GM12878 (cell line): ENCODE measurements around the gene PLEKHJ1. TPM values are rescaled to one million over a fixed set of nuclear protein-coding genes. Genes with fewer than 3 reads are reported as not detected.
A peak's percentile ranks its signal among the peaks of the same experiment; 100 is the strongest.

ENCODE experiments used
- ATAC-seq: fragments of 200-7000 bp; cut with Tn5 transposase; 3 replicates; pipeline ENCODE4 v1.9.1; 2020; ENCODE audit warnings: mild to moderate bottlenecking, moderate library complexity
- BruUV-seq: library from RNA; stranded (reverse); fragments of 400-500 nt; replicated peaks from 2 replicates; lab custom pipeline; 2021; lab: Mats Ljungman, UMichigan
- CTCF ChIA-PET: fragments of 300-600 bp; sonication (Branson Sonifier 250); formaldehyde crosslinking; extraction: SDS; loops from one replicate; lab custom pipeline; 2021; ENCODE audit warnings: inconsistent platforms; lab: Yijun Ruan, JAX
- POLR2A ChIA-PET: fragments of 350-600 bp; formaldehyde crosslinking; extraction: SDS; loops from one replicate; lab custom pipeline; 2021; ENCODE audit warnings: inconsistent platforms; lab: Charles Lee
- RAD21 ChIA-PET: fragments of 300-600 bp; sonication (Branson Sonifier 250); formaldehyde crosslinking; loops from one replicate; lab custom pipeline; 2023; ENCODE audit warnings: antibody characterized with exemption; ENCODE audit not compliant: unreplicated experiment; lab: Charles Lee
- SMC1A ChIA-PET: fragments of 300-600 bp; sonication (Branson Sonifier 250); formaldehyde crosslinking; loops from one replicate; lab custom pipeline; 2023; ENCODE audit not compliant: unreplicated experiment, uncharacterized antibody; lab: Charles Lee
- DNase-seq: peaks from one replicate; pipeline ENCODE4 v3.0.0-alpha.2; 2011; ENCODE audit warnings: low read depth, low spot score
- FAIRE-seq: peaks from 3 replicates; lab custom pipeline; 2011; peaks lifted over from hg19 to GRCh38; lab: Jason Lieb, UNC
- H2AFZ ChIP-seq: 2 replicates; pipeline ENCODE4 v1.6.0; 2011; ENCODE audit warnings: low read depth, low read length, control low read depth; ENCODE audit not compliant: control insufficient read depth
- H3K27ac ChIP-seq: 2 replicates; pipeline ENCODE4 v1.5.1; 2011; ENCODE audit warnings: control low read depth; ENCODE audit not compliant: control insufficient read depth, insufficient read depth
- H3K27me3 ChIP-seq, 2 experiments: replicated peaks in 1 of 2; 2 replicates each; pipeline versions ENCODE4 v1.6.0 to v1.6.1; 2011; ENCODE audit warnings: low read length in 1 of 2; ENCODE audit not compliant: control insufficient read depth in 2 of 2, insufficient read depth in 2 of 2
- H3K36me3 ChIP-seq, 2 experiments: 2 replicates each; pipeline ENCODE4 v1.5.1; 2011; ENCODE audit warnings: low read length in 1 of 2; ENCODE audit not compliant: control insufficient read depth in 2 of 2, insufficient read depth in 2 of 2
- H3K4me1 ChIP-seq: 2 replicates; pipeline ENCODE4 v1.6.1; 2011; ENCODE audit warnings: mild to moderate bottlenecking, low read length, moderate library complexity, mixed read lengths; ENCODE audit not compliant: control insufficient read depth, insufficient read depth
- H3K4me2 ChIP-seq: 2 replicates; pipeline ENCODE4 v1.6.0; 2011; ENCODE audit warnings: control low read depth; ENCODE audit not compliant: control insufficient read depth, insufficient read depth
- H3K4me3 ChIP-seq: fragments of 200-600 bp; sonication (generic); 2 replicates; pipeline ENCODE4 v1.5.1; 2016
- H3K79me2 ChIP-seq: 2 replicates; pipeline ENCODE4 v1.6.0; 2011; ENCODE audit warnings: low read length; ENCODE audit not compliant: control insufficient read depth, insufficient read depth
- H3K9ac ChIP-seq: 2 replicates; pipeline ENCODE4 v1.8.0; 2011; ENCODE audit warnings: low read length, control low read depth, mixed read lengths; ENCODE audit not compliant: control insufficient read depth, insufficient read depth
- H3K9me3 ChIP-seq: replicated peaks from 3 replicates; pipeline ENCODE4 v1.5.1; 2011; ENCODE audit warnings: mild to moderate bottlenecking, low read length; ENCODE audit not compliant: control insufficient read depth, insufficient read depth
- H4K20me1 ChIP-seq: 2 replicates; pipeline ENCODE4 v1.6.0; 2011; ENCODE audit not compliant: control insufficient read depth, insufficient read depth
- BMI1 ChIP-seq: fragments of 450-650 bp; IDR thresholded peaks from 2 replicates; pipeline ENCODE4 v1.6.1; 2016; ENCODE audit warnings: mild to moderate bottlenecking, moderate library complexity, borderline replicate concordance
- CHD4 ChIP-seq: fragments of 200-600 bp; sonication (generic); IDR thresholded peaks from 2 replicates; pipeline ENCODE4 v1.6.1; 2016; ENCODE audit warnings: mild to moderate bottlenecking
- EZH2 ChIP-seq: IDR thresholded peaks from 2 replicates; pipeline ENCODE4 v1.6.1; 2012; ENCODE audit warnings: low read depth, mild to moderate bottlenecking, control low read depth, inconsistent platforms, low read length, borderline replicate concordance; ENCODE audit not compliant: control insufficient read depth
- HDAC6 ChIP-seq: fragments of 200-600 bp; sonication (generic); IDR thresholded peaks from one replicate; pipeline ENCODE4 v1.8.0; 2017; ENCODE audit warnings: antibody characterized with exemption; ENCODE audit not compliant: unreplicated experiment
- NFYB ChIP-seq: IDR thresholded peaks from 2 replicates; pipeline ENCODE4 v1.6.1; 2011; ENCODE audit warnings: low read depth, mild to moderate bottlenecking, low read length, improper control_type of control experiment, moderate library complexity; ENCODE audit not compliant: insufficient read depth
- POLR2A ChIP-seq: IDR thresholded peaks from 2 replicates; pipeline ENCODE4 v1.6.1; 2011; ENCODE audit warnings: low read depth, mild to moderate bottlenecking, low read length
- RELA ChIP-seq: fragments of 450-650 bp; IDR thresholded peaks from 2 replicates; pipeline ENCODE4 v1.8.0; 2014; ENCODE audit warnings: borderline replicate concordance; ENCODE audit not compliant: partially characterized antibody
- SMAD5 ChIP-seq: IDR thresholded peaks from 2 replicates; pipeline ENCODE4 v1.6.1; 2016; ENCODE audit warnings: antibody characterized with exemption, low read depth
- WGBS: methylation state at CpG from one replicate; pipeline ENCODE4 v1.1.6; 2016; ENCODE audit warnings: low lambda C conversion rate; ENCODE audit not compliant: insufficient replicate concordance, insufficient coverage; ENCODE audit errors: missing lambda C conversion rate; 5-methylcytosine and 5-hydroxymethylcytosine counted together
- in situ Hi-C: fragments of 300-500 bp; cut with MboI; formaldehyde crosslinking; loops from 9 replicates; pipeline ENCODE4 v1.14.3; 2018; ENCODE audit warnings: mixed read lengths
- intact Hi-C: fragments of 100-400 bp; cut with micrococcal nuclease; formaldehyde crosslinking; loops from one replicate; pipeline ENCODE4 v1.14.2; 2022; ENCODE audit not compliant: unreplicated experiment
- polyA plus RNA-seq, 11 experiments: library from polyadenylated mRNA; depleted of rRNA in 4 of 11; unstranded in 6 of 11; stranded (reverse) in 5 of 11; fragments of >200 nt; fragmentation: Nextera tagmentation in 4 of 11; fragmentation: Illumina TruSeq in 1 of 11; extraction: Ambion mirVana in 4 of 11; extraction: Trizol in 1 of 11; gene quantifications; 1 replicate in 1 of 11; 2 replicates in 10 of 11; pipeline versions ENCODE4 v1.2.1 to v1.2.3, GENCODE V29; 2011 to 2016; ENCODE audit warnings: inconsistent platforms in 2 of 11, missing spikeins in 2 of 11, low read depth in 1 of 11
- total RNA-seq, 4 experiments: library from RNA; depleted of rRNA in 3 of 4; stranded (reverse); fragments of >200 nt in 3 of 4; fragmentation: Illumina TruSeq in 1 of 4; extraction: Trizol in 1 of 4; gene quantifications; 2 replicates each; pipeline versions ENCODE4 v1.2.1 to v1.2.3, GENCODE V29; 2013 to 2021
- TF ChIP-seq, protein P1 (sequence below): fragments of 450-650 bp; IDR thresholded peaks from 2 replicates; pipeline ENCODE4 v1.6.1; 2016; ENCODE audit warnings: mild to moderate bottlenecking
- TF ChIP-seq, protein P2 (sequence below): fragments of 450-650 bp; IDR thresholded peaks from 2 replicates; pipeline ENCODE4 v1.6.1; 2017; ENCODE audit warnings: mild to moderate bottlenecking, moderate library complexity

PLEKHJ1 gene
- total and polyA plus RNA-seq, 10 of the 15 experiments (the other 5 are each of a cell fraction or from before 2014, with no cell fraction given) = 1.3 to 133 (median 75.0) TPM

DNA sequence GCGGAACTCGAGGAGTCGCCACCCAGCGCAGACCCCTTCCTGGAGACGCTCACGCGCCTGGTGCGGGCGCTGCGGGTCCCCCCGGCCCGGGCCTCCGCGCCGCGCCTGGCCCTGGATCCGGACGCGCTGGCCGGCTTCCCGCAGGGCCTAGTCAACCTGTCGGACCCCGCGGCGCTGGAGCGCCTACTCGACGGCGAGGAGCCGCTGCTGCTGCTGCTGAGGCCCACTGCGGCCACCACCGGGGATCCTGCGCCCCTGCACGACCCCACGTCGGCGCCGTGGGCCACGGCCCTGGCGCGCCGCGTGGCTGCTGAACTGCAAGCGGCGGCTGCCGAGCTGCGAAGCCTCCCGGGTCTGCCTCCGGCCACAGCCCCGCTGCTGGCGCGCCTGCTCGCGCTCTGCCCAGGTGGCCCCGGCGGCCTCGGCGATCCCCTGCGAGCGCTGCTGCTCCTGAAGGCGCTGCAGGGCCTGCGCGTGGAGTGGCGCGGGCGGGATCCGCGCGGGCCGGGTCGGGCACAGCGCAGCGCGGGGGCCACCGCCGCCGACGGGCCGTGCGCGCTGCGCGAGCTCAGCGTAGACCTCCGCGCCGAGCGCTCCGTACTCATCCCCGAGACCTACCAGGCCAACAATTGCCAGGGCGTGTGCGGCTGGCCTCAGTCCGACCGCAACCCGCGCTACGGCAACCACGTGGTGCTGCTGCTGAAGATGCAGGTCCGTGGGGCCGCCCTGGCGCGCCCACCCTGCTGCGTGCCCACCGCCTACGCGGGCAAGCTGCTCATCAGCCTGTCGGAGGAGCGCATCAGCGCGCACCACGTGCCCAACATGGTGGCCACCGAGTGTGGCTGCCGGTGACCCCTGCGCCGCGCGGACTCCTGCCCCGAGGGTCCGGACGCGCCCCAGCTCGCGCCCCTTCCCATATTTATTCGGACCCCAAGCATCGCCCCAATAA, 15.3 kb upstream of the PLEKHJ1 start:
- Histone ChIP-seq H3K27ac (no peak overlapping the region), H3K4me1 (no peaks in the 10 kb centered on the region; the same call in 1 of the 2 replicates), H3K79me2 (no peaks in the 10 kb centered on the region), H3K4me3 (no peak overlapping the region), H3K36me3 (peaks cover 0 to 20% of the 10 kb centered on the region in 2 experiments; a peak in 2 of 4 replicates), H3K9ac (no peak overlapping the region), H4K20me1 (no peaks in the 10 kb centered on the region), H3K4me2 (no peak overlapping the region), H3K27me3 (peaks cover 14 to 19% of the 10 kb centered on the region in 2 experiments; a peak in 3 of 4 replicates), H2AFZ (no peak overlapping the region), H3K9me3 (no peaks in the 10 kb centered on the region; the same call in 2 of the 3 replicates)
- TF ChIP-seq, protein P1, sequence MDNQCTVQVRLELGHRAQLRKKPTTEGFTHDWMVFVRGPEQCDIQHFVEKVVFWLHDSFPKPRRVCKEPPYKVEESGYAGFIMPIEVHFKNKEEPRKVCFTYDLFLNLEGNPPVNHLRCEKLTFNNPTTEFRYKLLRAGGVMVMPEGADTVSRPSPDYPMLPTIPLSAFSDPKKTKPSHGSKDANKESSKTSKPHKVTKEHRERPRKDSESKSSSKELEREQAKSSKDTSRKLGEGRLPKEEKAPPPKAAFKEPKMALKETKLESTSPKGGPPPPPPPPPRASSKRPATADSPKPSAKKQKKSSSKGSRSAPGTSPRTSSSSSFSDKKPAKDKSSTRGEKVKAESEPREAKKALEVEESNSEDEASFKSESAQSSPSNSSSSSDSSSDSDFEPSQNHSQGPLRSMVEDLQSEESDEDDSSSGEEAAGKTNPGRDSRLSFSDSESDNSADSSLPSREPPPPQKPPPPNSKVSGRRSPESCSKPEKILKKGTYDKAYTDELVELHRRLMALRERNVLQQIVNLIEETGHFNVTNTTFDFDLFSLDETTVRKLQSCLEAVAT = no peak
- TF ChIP-seq POLR2A (peak; percentile 22; the same call in 1 of the 2 replicates), RELA (no peak), BMI1 (no peak), HDAC6 (peak; percentile 89), CHD4 (no peak), SMAD5 (no peak), NFYB (no peak), EZH2 (no peak)
- TF ChIP-seq, protein P2, sequence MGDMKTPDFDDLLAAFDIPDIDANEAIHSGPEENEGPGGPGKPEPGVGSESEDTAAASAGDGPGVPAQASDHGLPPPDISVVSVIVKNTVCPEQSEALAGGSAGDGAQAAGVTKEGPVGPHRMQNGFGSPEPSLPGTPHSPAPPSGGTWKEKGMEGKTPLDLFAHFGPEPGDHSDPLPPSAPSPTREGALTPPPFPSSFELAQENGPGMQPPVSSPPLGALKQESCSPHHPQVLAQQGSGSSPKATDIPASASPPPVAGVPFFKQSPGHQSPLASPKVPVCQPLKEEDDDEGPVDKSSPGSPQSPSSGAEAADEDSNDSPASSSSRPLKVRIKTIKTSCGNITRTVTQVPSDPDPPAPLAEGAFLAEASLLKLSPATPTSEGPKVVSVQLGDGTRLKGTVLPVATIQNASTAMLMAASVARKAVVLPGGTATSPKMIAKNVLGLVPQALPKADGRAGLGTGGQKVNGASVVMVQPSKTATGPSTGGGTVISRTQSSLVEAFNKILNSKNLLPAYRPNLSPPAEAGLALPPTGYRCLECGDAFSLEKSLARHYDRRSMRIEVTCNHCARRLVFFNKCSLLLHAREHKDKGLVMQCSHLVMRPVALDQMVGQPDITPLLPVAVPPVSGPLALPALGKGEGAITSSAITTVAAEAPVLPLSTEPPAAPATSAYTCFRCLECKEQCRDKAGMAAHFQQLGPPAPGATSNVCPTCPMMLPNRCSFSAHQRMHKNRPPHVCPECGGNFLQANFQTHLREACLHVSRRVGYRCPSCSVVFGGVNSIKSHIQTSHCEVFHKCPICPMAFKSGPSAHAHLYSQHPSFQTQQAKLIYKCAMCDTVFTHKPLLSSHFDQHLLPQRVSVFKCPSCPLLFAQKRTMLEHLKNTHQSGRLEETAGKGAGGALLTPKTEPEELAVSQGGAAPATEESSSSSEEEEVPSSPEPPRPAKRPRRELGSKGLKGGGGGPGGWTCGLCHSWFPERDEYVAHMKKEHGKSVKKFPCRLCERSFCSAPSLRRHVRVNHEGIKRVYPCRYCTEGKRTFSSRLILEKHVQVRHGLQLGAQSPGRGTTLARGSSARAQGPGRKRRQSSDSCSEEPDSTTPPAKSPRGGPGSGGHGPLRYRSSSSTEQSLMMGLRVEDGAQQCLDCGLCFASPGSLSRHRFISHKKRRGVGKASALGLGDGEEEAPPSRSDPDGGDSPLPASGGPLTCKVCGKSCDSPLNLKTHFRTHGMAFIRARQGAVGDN = no peak
- 14% methylated on average over 113 of the region's 125 CpGs for WGBS
- ATAC-seq (no peak; the same call in 2 of the 3 replicates), DNase-seq (no peak), FAIRE-seq (no peak)
- intact Hi-C loops = no loop called here
- no TSS peak for BruUV-seq
- ChIA-PET POLR2A (interaction anchor here (1.0 kb wide), 1 partner anchor 12 kb away, joined by 3 read pairs; no protein-coding TSS in a partner anchor), RAD21 (no interaction called here), CTCF (interaction anchor here (0.6 kb wide), 1 partner anchor 105 kb away, joined by 3 read pairs; no protein-coding TSS in a partner anchor), SMC1A (no interaction called here)
- in situ Hi-C loops = no loop called here
